SHP77 (cell line): ENCODE data around the gene SYTL5.
A peak's percentile ranks its signal among the peaks of the same experiment; 100 is the strongest.

ENCODE experiments used
- DNase-seq, 2 experiments: peaks; one replicate each; lab custom pipeline; 2025; lab: John Stamatoyannopoulos, UW

SYTL5 gene

DNA sequence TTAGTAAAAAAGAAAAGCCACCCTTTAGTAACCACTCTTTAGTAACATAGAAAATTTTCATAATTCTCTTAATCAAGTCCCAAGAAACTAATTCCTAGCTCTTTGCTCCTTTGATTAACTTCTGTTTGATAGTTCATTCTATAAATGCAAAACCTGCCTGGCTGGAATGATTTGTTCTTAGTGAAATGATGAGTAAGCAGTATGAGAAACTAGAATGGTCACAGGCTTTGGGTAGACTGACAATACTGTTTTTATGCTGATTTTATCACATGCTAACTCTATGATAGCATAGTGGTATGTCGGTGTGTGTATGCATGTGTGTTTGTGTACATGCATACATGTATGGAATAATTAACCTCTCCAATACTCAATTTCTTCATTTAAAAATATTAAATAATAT lies 81.2 kb downstream of the SYTL5 start:
- no peak for DNase-seq

DNA sequence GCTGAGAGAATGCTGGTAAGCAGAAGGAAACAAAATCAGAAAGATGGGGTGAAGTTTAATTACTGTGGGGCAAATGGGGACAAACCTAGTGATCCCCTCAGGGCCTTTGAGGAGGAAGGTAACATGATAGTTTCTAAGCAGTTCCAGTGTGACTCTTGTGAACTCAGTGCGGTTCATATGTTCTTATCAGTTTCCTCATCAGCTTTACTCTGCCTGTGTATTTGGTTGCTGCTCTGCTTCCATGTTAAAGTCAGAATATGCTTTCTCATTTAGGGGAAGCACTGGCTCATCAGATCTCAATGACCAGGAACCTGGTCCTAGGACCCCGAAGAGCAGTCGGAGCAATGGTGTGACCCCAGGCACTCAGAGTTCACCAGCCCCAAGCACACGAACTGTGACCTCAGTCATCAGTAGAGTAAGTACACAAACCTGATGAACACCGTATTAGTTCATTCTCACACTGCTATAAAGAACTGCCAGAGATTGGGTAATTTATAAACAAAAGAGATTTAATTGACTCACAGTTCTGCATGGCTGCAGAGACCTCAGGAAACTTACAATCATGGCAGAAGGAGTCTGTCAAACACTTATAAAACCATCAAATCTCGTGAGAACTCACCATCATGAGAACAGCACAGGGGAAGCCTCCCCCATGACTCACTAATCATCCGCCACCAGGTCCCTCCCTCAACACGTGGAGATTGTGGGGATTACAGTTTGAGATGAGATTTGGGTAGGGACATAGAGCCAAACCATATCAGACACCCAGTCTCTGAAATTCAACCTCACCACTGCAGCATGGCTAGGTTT lies 83.0 kb downstream of the SYTL5 start:
- DNase-seq, result no peak

DNA sequence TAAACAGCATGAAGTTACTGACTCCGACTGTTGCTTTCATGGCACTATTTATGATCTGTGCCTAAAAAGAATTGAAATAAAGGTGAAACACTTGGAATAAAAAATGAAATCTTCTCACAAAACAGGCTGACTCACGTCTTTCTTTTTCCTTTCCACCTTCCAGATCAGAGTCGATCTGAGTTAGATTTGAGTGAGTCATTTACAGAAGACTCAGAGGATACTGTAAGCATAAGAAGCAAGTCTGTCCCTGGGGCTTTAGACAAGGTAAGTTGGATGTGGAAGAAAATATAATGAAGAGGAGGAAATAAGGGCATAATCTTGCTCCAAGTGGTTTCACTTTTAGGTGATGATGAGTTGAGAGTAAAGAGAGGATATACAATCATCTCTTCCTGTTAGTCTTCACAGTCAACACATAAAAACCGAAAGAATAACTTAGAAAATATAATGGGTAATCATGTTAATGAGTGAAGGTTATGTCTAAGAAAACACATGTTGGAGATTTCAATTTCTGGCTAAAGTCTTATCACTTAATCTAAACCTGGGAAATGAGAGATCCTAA lies 89.7 kb downstream of the SYTL5 start:
- DNase-seq, result no peak

DNA sequence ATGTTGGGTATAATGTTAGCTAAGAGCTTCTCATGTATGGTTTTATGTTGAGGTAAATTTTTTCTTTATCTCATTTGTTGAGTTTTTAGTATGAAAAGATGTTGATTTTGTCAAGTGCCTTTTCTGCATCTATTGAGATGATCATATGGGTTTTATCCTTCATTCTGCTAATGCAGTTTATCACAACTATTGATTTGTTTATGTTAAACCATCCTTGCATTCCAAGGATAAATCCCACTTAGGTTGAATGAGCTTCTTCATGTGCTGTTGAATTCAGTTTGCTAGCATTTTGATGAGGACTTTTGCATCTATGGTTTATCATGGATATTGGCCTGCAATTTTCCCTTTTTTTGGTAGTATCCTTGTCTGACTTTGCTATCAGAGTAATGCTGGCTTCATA lies 93.3 kb downstream of the SYTL5 start:
- DNase-seq, result no peak

DNA sequence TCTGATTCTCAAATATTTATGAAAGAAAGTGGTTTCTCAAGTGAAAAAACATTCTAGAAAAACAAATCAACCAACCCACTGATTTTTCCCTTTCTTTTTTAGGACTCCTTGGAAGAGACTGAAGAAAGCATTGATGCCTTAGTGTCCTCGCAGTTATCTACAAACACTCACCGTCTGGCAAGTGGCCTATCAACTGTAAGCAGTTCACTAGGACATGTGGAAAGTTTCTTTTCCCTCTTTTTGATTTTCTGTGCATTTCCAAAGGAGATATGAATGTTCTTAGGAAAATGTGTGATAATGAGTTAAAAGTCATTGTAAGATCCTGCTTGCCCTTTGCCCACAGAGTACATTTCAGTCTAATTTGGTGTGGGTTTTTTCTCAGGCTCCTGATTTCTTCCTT lies 95.9 kb downstream of the SYTL5 start:
- no peak for DNase-seq

DNA sequence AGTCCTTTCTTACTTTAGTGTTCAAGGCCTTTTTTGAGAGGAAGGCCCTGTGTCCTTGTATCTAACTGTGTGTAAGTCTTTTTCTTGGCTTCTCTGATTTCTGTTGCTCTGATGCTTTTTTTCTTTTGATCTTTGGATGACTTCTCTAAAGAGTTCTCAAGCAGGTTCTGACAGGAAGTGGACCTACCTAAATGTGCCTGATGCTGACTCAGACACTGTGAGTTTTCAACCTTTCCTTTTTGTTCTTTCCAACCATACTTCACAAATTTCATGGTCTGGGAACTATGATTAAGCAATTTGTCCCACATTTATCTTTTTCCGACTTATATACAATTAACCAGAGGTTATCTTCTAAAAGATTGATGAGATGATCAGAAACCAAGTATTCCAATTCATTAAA lies 96.5 kb downstream of the SYTL5 start:
- DNase-seq, result no peak

DNA sequence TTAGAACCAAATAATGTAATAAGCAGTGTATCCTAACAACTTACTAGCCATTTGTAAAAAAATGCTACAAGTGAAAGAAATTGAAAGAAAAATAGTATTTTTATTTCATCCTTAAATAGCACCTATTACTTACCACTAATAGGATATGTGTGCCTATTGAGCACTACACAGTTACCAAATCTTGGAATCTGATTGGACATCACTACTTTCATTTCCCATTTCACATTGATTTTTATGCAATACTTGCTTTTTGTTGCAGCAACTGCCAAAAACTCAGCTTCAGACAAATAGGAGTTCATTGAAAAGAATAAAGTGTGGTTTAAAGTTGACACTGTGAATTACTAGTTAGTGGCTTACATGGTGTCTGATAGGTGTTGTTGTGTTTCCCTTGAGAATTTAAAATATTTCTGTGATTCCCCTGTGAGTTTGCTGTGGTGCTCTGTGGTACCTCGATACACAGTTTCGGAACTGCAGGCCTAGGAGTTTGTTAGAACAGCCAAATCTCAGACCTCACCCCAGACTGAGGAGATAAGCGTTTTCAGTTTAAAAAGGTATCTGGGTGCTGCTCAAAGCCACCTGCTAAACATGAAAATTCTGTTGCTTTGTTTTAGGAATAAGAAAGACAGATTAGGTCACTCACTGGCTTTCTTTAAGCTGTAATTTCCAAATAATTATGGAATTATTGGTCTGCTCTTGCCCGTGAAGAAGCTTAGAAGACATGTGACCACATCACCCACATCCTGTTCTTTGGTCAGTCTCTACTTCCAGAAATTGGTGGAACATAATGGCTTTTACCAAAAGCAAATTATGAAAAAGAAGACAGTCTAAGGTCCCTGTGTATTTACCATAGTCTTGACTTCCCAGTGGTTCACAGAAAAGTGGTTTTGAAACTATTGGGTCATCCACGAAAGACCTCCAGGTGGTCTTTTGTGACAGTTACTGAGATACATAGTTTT lies 97.8 kb downstream of the SYTL5 start:
- DNase-seq, result no peak

DNA sequence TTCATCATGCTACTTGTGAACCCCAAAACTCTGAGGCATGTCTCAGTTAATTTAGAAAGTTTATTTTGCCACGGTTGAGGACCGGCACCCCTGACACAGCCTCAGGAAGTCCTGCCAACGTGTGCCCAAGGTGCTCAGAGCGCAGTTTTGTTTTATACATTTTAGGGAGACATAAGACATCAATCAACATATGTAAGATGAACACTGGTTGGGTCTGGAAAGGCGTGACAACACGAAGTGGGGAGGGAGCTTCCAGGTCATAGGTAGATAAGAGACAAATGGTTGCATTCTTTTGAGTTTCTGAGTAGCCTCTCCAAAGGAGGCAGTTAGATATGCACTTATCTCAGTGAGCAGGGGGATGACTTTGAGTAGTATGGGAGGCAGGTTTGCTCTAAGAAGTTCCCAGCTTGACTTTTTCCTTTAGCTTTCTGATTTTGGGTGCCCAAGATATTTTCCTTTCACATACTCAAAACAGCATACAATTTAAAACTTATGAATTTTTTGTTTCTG lies 98.9 kb downstream of the SYTL5 start:
- DNase-seq, result no peak

DNA sequence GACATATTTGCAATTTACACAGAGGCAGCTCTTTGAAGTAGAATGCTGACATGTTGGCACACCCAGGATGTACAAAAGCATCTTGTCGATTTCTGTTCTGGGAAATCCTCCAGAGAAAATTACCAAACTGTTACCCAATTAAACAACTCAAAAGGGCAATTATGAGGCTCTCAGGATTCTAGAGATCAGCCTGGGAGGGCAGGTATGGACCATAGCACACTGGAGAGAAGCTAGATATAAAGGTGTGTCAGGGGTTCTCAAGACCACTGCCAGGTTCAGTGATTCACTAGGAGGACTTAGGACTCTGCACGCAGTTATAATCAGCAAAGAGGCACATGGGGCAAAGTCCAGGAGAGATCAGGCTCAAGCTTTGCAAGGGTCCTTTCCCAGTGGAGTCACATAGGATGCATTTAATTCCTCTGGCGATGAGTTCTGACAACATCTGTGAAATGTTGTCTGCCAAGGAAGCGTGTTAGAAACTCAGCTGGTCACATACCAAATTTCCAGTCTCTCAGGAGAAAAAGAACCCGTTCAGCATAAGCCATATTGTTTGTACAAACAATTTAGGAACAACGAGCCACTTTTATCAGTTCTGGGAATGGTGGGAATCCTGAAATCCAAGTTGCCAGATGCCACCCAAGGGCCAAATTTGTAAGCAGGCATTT lies 100.8 kb downstream of the SYTL5 start:
- DNase-seq, result no peak

DNA sequence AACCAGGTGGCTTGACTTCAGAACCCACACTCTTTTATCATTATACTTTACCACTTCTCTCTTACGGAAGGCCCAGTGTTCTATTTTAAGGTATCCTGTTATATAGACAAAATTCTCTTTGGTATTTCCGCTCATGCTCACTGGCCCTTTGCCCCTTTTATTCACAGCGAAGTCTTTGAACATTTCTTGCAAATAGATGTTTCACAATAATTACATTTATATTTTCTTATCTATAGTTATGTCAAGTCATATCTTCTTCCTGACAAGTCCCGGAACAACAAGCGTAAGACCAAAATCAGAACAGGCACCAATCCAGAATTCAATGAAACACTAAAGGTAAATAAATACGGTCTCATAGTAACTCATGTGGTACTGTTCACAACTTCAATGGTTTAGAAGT lies 102.0 kb downstream of the SYTL5 start:
- DNase-seq, result no peak

DNA sequence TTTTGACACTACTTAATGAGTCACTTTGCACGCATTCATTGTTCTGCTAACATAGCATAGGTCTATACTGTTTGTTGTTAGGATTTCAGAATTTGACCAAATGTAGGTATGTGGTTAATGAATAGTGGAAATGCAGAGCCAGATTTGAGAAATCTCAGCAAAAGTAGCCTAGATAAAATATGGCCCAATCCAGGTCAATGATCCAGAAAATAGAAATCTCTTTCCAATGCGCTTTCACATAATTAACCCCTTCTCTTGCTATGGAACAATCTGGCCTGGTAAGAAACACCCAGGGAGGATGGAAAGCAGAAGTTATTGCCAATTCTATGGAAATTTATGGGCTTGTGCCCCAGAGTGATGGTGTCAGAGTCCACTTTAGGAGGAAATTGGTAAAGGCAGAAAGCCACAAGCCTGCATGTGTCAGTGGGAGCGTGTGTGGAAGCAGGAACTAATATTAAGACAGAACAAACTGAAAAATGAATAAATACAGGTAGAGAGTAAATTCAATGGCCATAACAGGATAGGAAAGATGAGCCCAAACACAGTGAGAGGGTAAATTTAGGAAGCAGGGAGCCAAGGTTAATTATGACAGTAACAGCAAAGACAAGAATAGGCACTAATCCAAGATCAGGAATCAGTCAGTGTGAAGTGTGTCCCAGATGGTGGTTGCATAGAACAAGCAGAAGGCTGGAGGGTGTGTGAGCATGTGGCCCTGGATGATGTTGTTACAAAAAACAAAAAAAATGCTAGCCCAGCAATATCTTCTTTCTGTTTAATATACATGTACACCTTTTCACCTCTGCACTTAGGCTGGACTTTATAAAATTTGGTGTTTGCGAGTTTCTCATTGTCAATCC lies 102.9 kb downstream of the SYTL5 start:
- DNase-seq, result no peak

DNA sequence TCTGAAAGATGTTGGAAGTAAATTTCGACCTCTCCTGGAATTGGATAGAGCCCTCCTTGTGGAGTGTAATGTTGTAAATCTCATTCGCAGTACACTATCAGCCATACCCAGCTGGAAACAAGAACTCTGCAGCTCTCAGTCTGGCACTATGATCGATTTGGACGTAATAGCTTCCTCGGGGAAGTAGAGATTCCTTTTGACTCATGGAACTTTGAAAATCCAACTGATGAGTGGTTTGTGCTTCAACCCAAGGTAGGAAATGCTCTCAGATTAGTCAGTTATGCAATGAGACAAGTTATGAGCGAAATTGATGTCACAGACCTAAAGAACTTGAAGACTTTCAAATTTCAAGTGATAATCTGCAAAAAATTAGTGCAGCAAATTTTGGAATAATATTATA lies 103.9 kb downstream of the SYTL5 start:
- no peak for DNase-seq

DNA sequence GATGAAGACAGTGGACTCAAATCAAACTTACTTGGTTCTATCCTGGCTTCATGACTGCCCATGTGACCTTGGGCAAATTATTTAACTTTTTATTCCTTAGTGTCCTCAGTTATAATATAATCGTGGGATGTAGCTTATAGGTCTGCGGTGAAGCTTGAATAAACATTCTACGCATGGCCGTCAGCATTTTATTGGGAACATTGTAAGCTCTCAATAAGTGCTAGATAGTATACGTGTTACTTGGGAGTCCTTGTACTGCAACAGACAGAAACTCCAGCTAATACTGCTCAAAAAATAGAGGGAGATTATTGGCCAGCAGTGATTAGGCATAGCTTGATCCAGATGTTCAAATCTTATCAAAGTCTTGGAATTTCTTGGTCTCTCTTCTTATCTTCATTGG lies 104.8 kb downstream of the SYTL5 start:
- no peak for DNase-seq

DNA sequence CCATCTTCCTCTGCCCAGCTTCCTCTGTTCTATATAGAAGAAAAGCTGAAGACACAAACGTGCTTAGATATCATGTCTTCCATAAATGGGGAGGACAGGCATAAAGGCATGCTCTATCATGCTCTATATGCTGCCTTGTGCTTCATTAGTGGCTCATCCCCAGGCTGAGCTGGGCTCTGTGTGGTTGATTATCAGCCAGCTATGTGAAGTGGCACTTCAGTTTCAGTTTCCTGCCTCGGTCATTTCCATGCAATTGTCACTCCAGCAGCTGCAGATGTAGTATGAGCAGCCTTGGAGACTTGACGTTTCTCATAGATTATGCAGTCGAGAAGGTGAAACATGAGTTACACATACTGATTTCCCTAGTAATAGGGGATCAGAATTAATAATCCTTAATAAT lies 106.2 kb downstream of the SYTL5 start:
- DNase-seq, result peak; percentile 46 to 60

DNA sequence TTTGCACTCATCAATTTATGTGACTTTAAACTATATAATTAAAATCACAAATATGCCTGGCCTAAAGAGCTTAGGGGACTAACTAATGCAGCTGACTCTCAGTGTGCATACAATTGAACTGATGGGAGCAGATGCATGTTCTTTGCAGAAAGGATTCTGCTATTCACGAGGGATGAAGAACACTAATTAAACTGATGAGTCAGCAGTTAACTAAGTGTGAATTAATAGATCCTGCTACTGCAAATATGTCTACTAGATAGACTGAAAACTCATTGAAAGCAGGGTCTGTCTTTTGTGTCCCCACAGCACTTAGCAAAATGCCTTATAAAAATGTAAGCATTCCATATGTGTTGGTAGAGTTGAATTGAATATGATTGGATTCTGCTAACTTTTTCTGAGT lies 110.4 kb downstream of the SYTL5 start:
- DNase-seq, result no peak

DNA sequence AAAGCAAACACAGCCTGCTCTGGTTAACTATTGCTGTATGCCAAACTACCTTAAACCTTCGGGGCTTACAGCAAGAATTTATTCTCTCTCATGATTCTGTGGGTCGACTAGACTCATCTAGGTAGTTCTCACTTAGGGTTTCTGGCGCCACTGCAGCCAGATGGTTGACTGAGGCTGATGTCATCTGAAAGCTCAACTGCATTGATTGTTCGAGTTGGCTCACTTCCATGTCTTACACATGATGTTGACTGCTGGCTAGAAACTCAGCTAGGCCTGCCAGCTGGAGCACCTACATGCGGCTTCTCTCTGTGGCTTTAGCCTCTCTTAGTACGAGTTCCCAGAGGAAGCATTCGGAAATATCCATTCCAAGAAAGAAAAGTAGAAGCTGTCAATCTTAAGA lies 111.1 kb downstream of the SYTL5 start:
- DNase-seq, result peak; percentile 74 to 77

DNA sequence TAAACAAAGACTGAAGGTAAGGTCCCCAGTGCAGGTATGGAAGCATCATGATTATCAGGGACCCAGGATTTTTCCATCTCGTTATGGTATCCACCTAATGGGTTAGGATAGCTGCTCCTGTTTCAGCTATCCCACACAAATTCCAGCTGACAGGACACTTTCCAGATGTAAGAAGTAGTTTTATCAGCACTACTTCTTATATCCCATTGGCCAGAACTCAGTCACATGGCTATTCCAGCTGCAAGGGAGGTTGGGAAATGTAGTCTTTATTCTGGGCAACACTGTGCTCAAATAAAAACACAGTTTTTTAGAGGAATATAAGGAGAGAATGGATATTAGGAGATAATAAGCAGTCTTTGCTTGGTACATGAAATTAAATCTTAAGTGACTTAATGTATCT lies 117.6 kb downstream of the SYTL5 start:
- DNase-seq, result no peak

DNA sequence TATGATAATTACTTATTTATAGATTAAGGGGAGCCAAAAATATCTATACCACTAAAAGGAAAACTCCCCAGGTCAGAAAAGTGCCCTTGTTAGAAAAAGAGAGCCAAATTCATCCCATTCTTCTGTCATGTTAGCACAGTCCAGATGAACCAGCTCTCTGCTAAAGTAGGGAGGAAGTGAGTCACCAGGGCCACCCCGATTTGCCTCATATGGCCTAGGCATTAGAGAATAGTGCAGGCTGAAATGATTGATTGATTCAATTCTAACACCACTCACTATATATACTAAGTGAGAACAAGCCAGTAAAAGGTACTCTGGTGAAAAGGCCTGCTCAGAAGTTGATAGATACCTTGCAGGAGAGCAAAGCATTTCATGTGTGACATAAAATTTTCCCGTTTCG lies 119.8 kb downstream of the SYTL5 start:
- no peak for DNase-seq

DNA sequence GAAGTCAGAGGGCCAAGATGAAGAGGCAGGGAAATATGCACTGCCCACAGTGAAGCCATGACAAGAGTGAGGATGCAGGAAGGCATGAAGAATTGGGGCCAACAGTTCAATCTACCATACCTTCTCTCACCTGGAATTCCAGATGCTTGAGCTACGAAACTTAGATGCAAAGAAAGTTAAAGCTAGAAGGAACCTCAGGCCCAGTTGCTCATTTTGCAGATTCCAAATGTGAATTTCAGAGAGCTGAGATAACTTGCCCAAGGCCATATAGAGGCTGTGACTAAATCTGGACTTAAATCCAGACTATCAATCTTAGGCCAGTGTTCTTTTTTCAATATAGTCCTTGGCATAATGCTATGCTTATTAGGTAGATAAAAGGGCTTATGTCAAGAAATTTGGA lies 121.6 kb downstream of the SYTL5 start:
- no peak for DNase-seq

DNA sequence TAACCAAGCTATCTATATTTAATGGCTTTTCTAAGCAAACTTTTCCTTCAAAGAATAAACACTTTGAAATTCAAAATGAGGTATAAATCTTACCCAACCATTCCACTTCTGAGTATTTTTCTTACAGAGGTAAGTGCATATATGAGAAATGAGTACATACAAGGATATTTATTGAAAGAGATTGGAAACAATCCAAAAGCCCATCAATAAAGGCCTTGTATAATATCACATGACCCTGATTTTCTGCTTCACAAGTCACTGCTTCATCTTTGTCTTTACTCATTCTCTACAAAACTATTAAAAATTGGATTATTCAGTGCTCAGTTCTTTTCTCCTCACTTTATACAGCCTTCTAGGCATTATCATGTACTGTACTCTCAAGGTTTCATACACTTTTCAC lies 123.0 kb downstream of the SYTL5 start:
- DNase-seq, result no peak
